Neutrophil (primary cell): ENCODE results near the gene GPC6.

Experiments
- H3K27ac ChIP-seq: fragments of 200-600 bp; sonication (generic); 2 replicates; pipeline ENCODE4 v1.5.1; 2016; ENCODE audit warnings: mild to moderate bottlenecking, moderate library complexity
- H3K27me3 ChIP-seq: fragments of 200-600 bp; sonication (generic); 2 replicates; pipeline ENCODE4 v1.6.0; 2016; ENCODE audit warnings: mild to moderate bottlenecking
- H3K36me3 ChIP-seq: fragments of 200-600 bp; sonication (generic); 2 replicates; pipeline ENCODE4 v1.5.1; 2017
- H3K4me1 ChIP-seq, 2 experiments: fragments of 200-600 bp in 1 of 2; sonication (generic) in 1 of 2; 1 replicate in 1 of 2; 2 replicates in 1 of 2; pipeline versions ENCODE4 v1.5.1 to v1.6.1; 2013 to 2016; ENCODE audit warnings: low read depth in 1 of 2, low read length in 1 of 2, mild to moderate bottlenecking in 1 of 2, moderate library complexity in 1 of 2; ENCODE audit not compliant: control insufficient read depth in 1 of 2, insufficient read depth in 1 of 2
- H3K4me3 ChIP-seq, 2 experiments: fragments of 200-600 bp in 1 of 2; sonication (generic) in 1 of 2; 1 replicate in 1 of 2; 2 replicates in 1 of 2; pipeline ENCODE4 v1.5.1; 2013 to 2016; ENCODE audit warnings: low read depth in 1 of 2, low read length in 1 of 2, mild to moderate bottlenecking in 1 of 2, moderate library complexity in 1 of 2
- H3K9me3 ChIP-seq: fragments of 200-600 bp; sonication (generic); 2 replicates; pipeline ENCODE4 v1.5.1; 2016
- CTCF ChIP-seq: fragments of 200-600 bp; sonication (generic); IDR thresholded peaks from 2 replicates; pipeline ENCODE4 v1.5.1; 2016; ENCODE audit warnings: antibody characterized with exemption

The GPC6 gene

GRCh38 chr13:94315188-94315587 is 1088.6 kb downstream of the GPC6 start:
- Histone ChIP-seq H3K27me3 (no peaks in the 10 kb centered on the region), H3K4me3 (no peak overlapping the region), H3K36me3 (no peaks in the 10 kb centered on the region), H3K9me3 (no peaks in the 10 kb centered on the region), H3K4me1 (no peaks in the 10 kb centered on the region), H3K27ac (no peak overlapping the region)
- TF ChIP-seq CTCF, result no peak

- H3K27ac ChIP-seq, result no peak overlapping the region
Observed at GRCh38 chr13:94317063-94317491, 1090.5 kb downstream of the GPC6 start.

GRCh38 chr13:94318418-94318817 is 1091.8 kb downstream of the GPC6 start:
- Histone ChIP-seq H3K36me3 (no peaks in the 10 kb centered on the region), H3K27ac (no peak overlapping the region), H3K9me3 (no peaks in the 10 kb centered on the region), H3K4me1 (no peaks in the 10 kb centered on the region), H3K4me3 (no peak overlapping the region), H3K27me3 (peaks cover 9% of the 10 kb centered on the region)
- no peak for TF ChIP-seq CTCF

More at GRCh38 chr13:94317063-94317491, 1090.5 kb downstream of the GPC6 start:
- Histone ChIP-seq H3K9me3 (no peaks in the 10 kb centered on the region), H3K4me1 (no peaks in the 10 kb centered on the region), H3K4me3 (no peak overlapping the region), H3K27me3 (no peaks in the 10 kb centered on the region), H3K36me3 (no peaks in the 10 kb centered on the region)
- TF ChIP-seq CTCF, result no peak

- Histone ChIP-seq H3K4me1 (no peaks in the 10 kb centered on the region), H3K4me3 (no peak overlapping the region), H3K27me3 (peaks cover 9% of the 10 kb centered on the region), H3K9me3 (no peaks in the 10 kb centered on the region), H3K27ac (no peak overlapping the region), H3K36me3 (no peaks in the 10 kb centered on the region)
- TF ChIP-seq CTCF, result no peak
Observed at GRCh38 chr13:94319501-94319900, 1092.9 kb downstream of the GPC6 start.

GRCh38 chr13:94322925-94323763 is 1096.5 kb downstream of the GPC6 start:
- TF ChIP-seq CTCF, result no peak
- H3K4me3 ChIP-seq, result no peak overlapping the region
- no peaks in the 10 kb centered on the region for H3K4me1 ChIP-seq
- no peak overlapping the region for H3K27ac ChIP-seq
- peaks cover 9% of the 10 kb centered on the region for H3K27me3 ChIP-seq
- no peaks in the 10 kb centered on the region for H3K36me3 ChIP-seq
- H3K9me3 ChIP-seq, result no peaks in the 10 kb centered on the region
